IPS-18c (cell line): ENCODE results near the gene ZBTB8OS.
"Not testable (repeated sequence)": the region's sequence is repeated elsewhere in the genome, so short reads cannot be mapped to it uniquely, and the experiment has no call there.

Source experiments
- H3K4me3 ChIP-seq: 2 replicates; pipeline ENCODE4 v1.7.0; 2013; ENCODE audit warnings: low read depth, mild to moderate bottlenecking, low read length, moderate library complexity; ENCODE audit not compliant: insufficient read depth
- H3K9me3 ChIP-seq: one replicate; pipeline ENCODE4 v1.6.1; 2013; ENCODE audit warnings: mild to moderate bottlenecking, low read length, moderate library complexity; ENCODE audit not compliant: control insufficient read depth, insufficient read depth

ZBTB8OS gene

DNA sequence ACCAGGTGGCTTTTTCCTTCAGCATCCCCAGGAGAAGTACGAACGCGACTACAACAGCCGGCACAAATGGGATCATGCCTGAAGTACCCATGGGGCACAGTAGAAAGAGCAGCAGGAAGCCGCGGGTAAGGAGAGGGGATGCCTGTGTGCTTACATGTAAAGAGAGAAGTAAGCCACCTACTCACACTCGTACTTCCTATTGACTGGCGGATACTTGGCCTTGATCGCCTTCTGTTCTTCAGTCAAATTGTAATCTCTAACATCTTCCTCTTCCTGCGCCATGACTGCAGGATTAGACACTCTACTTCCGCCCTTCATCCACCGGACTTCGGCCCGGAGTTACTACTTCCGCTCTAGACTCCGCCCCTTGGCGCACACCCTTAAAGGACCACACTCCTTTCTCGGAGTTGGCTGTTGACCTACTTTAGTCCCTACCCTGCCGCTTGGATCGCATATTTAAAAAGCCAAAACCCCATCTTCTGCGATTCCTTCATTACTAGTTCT is at the start of gene ZBTB8OS:
ZBTB8OS (minus strand) TSS at position 303 of the 504 bp plus-strand sequence; CDS start at position 282, 21 bp downstream.
- peak within 1 kb of the TSS; percentile 98 for H3K4me3 ChIP-seq
- H3K9me3 ChIP-seq: no peaks in the 10 kb centered on the region

DNA sequence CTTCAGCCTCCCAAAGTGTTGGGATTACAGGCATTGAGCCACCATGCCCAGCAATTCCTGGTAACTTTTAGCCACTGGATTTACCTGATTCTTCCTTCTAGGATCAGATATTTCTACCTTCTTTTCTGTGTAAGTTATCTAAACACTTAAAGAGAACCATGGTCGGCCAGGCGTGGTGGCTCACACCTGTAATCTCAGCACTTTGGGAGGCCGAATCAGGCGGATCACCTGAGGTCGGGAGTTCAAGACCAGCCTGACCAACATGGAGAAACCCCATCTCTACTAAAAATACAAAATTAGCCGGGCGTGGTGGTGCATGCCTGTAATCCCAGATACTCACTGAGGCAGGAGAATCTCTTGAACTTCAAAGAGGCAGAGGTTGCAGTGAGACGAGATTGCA is 46.6 kb upstream of the ZBTB8OS start:
- not testable (repeated sequence) for H3K9me3 ChIP-seq, H3K4me3 ChIP-seq

DNA sequence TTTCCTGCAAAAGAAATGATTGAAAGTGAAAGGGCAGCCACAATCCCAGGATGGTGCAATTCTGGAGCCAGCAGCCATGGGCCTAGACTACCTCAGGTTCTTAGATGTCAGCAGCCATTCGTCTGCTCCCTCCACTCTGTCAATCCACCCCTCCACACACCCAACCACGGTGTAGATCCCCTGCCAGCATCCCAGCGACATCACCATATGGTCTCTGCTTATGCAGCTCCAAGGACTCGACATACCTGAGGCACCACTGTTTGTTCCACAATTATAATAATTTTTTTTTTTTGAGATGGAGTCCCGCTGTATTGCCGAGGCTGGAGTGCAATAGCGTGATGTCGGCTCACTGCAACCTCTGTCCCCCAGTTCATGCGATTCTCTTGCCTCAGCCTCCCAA is 45.7 kb upstream of the ZBTB8OS start:
- Histone ChIP-seq H3K4me3 (no peak overlapping the region), H3K9me3 (no peaks in the 10 kb centered on the region)

DNA sequence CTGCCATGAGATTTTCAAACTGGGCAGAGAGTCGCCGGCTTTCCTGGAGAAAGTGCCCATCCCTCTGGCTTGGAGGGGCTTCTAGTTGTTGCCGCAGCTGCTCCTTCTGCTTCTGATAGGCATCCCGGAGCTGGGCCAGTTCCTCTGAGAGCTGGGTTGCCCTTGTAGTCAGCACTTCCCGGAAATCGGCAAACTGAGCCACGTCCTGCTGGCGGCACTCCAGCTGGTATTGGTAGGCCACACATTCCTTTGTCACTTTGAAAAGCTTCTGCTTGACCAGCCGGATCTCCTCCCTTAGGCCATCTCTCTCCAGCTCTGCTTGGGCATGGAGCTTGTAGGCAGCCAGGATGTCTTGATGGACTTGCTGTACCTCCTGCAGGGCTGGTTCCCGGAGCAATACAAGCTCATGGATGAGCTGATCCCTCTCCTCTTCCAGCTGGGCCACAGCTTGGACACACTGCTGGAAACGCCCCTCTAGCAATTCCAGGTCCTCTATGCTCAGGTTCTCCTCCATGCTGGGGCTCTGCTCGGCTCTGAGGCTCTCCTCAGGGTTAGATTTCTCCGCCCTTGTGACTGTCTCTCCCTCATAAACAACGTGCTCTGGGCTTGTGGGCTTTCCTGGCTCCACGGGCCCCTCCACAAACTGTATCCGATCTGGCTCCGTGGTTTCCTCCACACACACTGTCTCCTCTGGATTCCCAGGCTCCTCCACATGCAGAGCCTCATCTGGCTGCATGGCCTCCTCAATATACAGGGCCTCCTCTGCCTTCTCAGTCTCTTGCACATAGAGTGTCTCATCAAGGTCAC is 45.0 kb upstream of the ZBTB8OS start:
- Histone ChIP-seq H3K9me3 (no peaks in the 10 kb centered on the region), H3K4me3 (no peak overlapping the region)

DNA sequence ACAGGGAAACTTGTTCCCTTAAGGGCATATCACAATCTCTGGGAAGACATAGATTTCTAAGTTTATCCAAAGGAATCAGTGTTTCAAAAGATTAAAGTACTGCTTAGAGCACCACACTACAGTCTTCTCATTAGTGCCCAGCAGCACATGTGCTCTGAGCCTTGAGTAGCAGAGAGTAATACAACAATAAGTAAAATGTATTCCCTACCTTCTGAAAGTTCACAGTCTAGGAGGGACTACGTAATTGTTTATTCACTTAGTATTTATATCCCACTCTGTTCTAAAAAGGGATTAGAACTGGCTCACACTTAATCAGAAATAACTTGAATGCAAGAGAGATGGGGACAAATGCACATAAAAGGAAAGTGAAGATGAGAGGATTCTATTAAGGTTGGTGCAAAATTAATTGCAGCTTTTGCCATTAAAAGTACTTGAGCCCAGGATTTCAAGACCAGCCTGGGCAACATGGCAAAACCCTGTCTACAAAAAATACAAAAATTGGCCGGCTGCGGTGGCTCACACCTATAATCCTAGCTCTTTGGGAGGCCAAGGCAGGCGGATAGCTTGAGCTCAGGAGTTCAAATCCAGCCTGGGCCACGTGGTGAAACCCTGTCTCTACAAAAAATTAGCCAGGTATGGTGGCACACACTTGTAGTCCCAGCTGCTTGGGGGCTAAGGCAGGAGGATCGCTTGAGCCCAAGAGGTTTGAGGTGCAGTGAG is 43.3 kb upstream of the ZBTB8OS start:
- Histone ChIP-seq H3K9me3 (no peaks in the 10 kb centered on the region), H3K4me3 (no peak overlapping the region)

DNA sequence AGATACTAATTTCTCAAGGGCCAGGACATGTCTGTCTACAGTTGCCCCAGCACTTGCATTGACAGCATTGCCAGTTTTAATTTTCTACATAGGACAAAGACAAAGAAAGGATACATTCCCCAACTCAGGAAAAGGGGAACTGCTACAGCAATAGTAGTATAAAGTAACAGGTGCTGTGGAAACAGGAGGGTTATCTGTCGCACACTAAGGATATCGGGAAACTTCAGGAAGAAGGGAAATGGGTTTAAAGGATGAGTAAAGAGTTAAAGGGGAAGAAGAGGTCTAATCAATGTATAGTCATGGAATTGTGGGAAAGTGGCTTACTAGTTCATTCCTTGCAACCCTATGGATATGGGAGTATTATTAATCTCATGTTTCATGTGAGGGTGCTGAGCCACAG is 36.0 kb upstream of the ZBTB8OS start:
- Histone ChIP-seq H3K4me3 (no peak overlapping the region), H3K9me3 (no peaks in the 10 kb centered on the region)

DNA sequence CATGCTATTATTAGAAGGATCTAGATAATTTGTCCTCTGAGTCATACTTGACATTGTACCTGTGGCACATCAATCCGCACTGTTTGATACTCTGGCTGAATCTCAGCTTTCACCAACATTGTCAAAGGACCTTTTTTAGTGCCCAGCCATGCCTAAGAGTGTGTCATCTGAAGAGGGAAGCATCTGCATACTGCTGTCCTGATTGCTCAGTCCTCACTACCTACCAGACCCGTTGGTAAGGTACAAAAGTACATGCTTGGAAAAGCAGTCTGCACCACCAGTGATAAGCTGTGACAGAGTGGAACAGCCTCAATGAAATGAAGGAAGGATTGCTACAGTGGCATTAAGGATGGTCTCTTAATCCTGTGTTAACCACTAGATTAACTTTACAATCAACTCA is 35.1 kb upstream of the ZBTB8OS start:
- Histone ChIP-seq H3K4me3 (no peak overlapping the region), H3K9me3 (no peaks in the 10 kb centered on the region)

DNA sequence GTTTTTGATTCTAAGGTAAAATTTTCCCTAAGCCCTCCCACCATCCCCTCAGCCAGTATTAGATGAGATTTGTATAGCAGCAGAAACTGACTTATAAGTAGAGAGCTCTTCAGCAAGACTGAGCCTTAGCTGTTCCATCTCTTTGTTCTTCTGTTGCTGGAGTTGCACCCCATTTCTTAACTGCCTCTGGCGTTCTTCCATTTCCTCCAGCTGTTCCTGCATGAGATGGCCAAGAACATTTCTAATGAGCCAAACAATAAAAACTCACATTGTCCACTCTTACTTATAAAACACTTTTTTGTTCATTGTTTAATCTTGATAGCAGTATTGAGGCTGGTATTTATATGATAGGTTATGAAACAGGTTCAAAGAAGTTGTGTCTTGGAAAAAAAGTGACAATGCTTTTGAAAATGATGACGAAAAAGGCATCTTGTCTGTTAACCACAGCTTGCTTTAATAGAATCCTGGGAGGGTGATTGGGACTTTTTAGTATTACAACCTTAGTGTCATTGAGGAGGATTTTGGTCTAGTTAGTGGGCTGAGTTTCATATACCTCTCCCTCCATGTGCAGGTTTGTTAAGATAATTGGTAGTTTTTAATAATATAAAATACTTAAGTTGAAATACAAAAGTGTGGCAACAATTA is 33.9 kb upstream of the ZBTB8OS start:
- H3K4me3 ChIP-seq: no peak overlapping the region
- H3K9me3 ChIP-seq: no peaks in the 10 kb centered on the region

DNA sequence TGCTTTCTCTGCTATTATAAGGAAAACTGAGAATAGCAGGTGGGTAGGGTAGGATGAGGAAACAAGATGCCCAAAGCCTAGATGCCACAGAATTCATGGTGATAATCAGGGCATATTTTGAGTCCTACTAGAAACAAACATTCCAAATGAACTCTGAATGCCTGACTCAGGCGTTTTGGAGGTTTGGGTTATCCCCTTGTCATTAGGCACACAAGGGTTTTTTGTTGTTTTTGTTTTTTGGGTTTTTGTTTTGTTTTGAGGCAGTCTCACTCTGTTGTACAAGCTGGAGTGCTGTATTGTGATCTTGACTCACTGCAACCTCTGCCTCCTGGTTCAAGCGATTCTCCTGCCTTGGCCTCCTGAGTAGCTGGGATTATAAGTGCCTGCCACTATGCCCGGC is 33.0 kb upstream of the ZBTB8OS start:
- H3K9me3 ChIP-seq: no peaks in the 10 kb centered on the region
- no peak overlapping the region for H3K4me3 ChIP-seq

DNA sequence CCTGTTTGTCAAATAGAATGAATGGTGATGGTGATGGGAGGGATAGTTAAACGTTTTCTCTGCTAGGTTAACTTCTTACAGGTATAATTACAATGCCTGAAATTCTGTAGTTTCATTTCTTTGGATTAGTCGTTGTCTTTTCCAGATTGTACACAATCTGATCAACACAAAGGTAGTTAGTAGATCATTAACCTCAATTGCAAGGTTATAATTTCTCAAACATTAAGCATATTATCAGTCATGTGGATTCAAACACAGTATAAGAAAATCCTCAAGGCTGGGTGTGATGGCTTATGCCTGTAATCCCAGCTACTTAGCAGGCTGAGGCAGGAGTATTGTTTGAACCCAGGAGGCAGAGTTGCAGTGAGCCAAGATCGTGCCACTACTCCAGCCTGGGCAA is 31.6 kb upstream of the ZBTB8OS start:
- H3K9me3 ChIP-seq: no peaks in the 10 kb centered on the region
- H3K4me3 ChIP-seq: no peak overlapping the region

DNA sequence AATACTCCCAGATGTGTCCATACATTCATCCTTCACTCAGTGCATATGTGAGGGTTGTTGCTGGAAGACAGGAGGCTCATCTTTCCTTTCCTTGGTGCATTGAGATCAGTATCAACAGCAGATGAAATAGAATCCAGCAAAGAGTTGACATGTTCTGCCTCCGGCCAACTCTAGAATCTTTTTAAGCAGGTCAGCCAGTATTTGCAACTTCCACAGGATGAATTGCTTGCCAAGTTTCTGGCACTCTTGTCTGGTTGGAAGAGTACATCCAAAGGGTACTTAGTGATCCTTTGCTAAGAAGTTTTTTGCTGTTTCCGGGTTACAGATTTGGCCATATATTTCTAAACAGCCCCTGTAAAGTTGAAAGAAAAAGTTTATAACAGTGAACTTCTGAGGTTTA is 31.2 kb upstream of the ZBTB8OS start:
- no peaks in the 10 kb centered on the region for H3K9me3 ChIP-seq
- H3K4me3 ChIP-seq: no peak overlapping the region

DNA sequence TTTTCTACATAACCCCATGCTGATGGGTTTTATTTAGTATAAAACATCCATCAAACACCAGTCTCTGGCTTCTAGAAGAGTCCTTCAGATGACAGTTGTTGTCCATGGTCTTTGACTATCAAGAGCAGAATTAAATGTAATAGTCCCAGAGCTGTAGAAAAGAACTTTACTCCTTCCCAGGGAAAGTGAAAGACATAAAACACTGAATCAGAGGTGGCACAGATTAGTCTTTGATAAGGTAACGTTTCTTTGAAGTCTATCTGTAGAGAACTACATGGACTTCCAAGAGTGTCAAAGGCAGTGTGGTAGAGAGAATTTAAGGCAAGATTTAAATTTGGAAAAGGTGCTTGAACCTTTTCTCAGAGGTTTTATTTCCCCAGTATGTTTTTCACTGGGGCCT is 30.3 kb upstream of the ZBTB8OS start:
- no peak overlapping the region for H3K4me3 ChIP-seq
- H3K9me3 ChIP-seq: no peaks in the 10 kb centered on the region

DNA sequence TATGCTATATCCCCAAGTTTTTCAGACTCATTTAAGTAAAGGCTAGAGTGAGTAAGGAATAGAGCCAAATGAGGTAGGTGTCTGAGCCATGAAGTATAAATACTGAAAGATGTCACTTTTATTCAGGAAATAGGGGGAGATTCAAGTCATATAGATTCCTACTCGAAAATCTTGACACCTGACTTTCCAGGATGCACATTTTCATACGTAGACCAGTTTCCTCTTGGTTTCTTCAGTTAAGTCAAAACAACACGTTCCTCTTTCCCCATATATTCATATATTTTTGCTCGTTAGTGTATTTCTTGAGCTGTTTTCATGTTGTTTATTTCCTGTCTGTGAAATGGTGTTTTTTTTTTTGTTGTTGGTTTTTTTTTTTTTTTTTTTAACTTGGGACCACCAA is 29.6 kb upstream of the ZBTB8OS start:
- H3K4me3 ChIP-seq: not testable (repeated sequence)

DNA sequence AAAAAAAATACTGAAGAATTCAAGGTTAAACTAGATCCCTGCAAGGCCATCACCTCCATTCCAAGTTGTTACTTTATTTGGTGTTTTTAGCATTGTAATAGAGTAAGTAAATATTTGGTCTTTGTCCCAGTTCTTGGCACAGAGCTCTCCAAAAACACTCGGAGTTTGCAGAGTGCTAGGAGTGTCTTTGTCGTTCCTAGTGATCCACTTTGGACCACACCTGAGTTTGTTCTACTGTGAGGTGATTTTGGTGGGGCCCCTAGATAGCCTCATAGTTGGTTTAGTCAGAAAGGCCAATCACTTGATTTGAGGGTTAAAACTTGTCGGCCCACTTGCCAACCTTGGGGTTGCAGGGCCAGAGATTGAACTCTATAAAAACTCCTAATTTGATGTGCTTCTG is 26.6 kb upstream of the ZBTB8OS start:
- Histone ChIP-seq H3K9me3 (no peaks in the 10 kb centered on the region), H3K4me3 (no peak overlapping the region)

More for the DNA sequence above, 29.6 kb upstream of the ZBTB8OS start:
- not testable (repeated sequence) for H3K9me3 ChIP-seq

DNA sequence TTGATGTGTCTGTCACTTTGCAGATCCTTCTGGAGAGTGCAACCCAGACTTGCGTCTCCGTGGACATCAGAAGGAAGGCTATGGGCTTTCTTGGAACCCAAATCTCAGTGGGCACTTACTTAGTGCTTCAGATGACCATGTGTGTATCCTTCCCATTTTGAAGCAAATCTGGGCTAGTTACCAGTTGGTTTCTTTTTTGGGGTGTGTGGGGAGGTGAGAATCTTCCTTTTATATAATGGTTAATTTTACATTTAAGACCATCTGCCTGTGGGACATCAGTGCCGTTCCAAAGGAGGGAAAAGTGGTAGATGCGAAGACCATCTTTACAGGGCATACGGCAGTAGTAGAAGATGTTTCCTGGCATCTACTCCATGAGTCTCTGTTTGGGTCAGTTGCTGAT is 18.4 kb upstream of the ZBTB8OS start:
- H3K9me3 ChIP-seq, H3K4me3 ChIP-seq: not testable (repeated sequence)

DNA sequence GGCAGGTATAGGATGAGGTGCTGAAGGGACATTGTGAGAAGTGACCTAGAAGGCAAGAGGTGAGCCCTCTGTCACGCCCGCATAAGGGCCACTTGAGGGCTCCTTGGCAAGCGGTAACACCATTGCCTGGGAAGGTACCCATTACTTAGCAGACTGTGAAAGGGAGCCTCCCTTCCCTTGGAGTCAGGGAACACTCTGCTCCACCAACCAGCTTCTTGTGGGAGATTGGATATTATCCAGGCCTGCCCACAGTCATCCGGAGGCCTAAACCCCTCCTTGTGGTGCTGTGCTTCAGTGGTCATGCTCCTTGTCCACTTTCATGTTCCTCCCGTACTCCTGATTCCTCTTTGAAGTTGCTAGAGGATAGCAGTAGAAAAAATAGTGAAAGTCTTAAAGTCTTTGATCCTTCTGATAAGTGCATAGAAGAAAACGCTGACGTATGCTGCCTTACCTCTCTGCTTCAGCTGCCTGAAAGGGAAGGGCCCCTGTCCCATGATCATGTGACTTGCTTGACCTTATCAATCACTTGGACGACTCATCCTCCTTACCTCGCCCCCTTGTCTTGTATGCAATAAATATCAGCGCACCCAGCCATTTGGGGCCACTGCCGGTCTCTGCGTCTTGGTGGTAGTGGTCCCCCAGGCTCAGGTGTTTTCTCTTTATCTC is 16.7 kb upstream of the ZBTB8OS start:
- H3K9me3 ChIP-seq: no peaks in the 10 kb centered on the region
- H3K4me3 ChIP-seq: no peak overlapping the region

DNA sequence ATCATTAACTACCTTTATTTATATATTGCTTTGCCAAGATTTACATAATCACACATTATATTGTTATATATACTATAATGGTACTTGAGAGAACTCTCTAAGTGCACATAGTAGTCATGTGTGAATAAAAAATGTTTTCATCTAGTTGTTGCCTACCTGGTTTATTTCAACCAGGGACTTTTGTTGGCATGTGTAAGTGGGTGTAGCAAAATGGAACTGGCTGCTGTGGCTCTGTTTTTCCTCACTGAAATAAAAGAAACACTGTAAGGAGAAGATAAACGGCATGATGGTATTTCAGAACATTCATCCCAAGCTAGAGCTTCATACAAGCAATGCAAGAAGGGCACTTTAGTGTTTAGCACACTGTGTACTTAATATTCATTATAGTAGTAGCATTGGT is 15.6 kb upstream of the ZBTB8OS start:
- Histone ChIP-seq H3K9me3 (no peaks in the 10 kb centered on the region), H3K4me3 (no peak overlapping the region)
